ACHN (cell line): ENCODE results near the gene ENTPD6.

Source experiments
- DNase-seq: peaks from one replicate; pipeline ENCODE4 v3.0.0-alpha.2; 2015
- in situ Hi-C: cut with HindIII; loops from 2 replicates; pipeline ENCODE4 v1.10.0; 2017; ENCODE audit warnings: low sequenced_read_pairs, low pct_ligation_motif_present, low pct_unique_long_range_greater_than_20kb

The ENTPD6 gene

DNA sequence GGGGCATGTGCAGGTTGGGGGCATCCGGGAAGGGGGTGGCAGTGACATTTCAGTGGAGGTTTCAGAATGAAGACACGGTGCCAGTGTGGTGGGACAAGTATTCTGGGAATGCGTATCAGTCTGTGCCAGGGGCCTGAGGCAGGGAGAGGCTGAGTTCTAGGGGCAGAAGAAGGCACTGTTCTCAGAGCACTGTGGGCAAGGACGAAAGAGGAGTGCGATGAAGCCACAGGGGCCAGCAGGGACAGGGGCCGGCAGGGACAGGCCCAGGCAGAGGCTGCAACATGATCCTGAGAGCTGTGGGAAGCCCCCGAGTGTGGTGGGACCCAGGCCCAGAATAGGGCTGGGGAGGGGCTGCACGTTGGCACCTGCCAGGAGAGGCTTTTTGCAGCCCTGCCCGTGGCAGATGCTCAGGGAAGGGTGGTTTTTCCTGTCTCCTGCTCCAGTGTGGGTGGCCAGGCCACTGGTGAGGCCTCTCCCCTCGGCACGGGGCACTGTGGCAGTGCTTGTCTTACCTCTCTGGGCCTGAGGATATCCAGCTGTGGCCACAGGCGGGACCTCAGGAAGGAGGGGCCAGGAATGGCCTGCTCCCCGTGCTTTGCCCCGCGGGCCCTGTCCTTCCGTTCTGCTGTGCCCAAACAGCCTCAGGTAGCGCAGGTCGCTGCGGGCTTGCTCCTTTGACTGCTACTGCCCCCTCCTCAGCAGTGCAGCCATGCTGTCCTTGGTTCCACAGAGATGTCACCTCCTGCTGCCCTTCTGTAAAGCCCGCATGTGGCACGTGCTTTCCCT lies 10.0 kb downstream of the ENTPD6 start:
- no peak for DNase-seq
- in situ Hi-C loops: no loop called here

- DNase-seq: no peak
- in situ Hi-C loops: no loop called here
Observed at GRCh38 chr20:25206063-25206403, 10.5 kb downstream of the ENTPD6 start.

DNA sequence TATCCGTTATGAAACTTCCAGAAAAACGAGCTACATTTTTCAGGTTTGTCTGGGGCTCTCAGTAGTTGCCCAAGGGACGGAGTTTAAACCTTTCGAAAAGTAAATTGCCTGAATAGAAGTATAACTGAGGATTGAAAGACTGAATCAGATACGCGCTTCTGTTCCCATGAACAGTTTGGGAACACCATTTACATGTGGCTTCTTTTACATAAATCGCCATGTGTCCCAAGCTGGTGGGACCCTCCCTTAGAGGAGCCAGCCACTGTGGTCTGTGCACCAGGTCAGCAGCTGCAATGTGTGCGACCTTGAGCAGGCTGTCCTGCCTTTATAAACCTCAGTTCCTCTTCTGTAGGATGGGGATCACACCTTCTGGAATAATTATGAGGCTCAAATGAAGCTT lies 11.0 kb downstream of the ENTPD6 start:
- in situ Hi-C loops: no loop called here

DNA sequence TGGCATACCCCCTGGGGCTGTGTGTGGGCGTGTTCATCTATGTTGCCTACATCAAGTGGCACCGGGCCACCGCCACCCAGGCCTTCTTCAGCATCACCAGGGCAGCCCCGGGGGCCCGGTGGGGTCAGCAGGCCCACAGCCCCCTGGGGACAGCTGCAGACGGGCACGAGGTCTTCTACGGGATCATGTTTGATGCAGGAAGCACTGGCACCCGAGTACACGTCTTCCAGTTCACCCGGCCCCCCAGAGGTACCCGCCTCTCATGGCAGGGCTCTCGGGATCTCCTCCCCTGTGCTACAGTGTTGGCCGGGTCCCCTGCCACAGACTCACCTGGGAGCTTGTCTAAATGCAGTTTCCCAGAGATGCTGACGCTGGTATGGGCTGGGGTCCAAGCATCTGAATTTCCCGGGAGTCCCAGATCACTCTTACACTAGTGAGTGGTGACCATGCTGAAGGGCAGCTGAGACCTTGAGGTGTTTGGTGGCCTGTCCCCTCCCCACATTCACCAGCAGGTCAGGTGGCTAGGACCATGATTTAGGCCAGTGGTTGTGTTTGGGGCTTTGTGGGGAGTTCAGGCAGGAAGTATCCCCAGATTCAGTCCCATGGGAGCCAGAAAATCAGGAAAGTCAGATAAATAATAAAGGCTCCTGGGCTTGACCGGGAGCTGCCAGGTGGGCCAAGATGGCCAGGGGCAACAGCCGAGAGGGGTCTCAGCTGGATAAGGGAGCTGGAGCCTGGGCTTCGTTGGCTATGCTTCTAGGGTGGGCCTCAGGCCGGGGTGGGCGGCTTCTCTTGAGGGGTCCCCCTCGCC lies 11.8 kb downstream of the ENTPD6 start:
- no peak for DNase-seq
- in situ Hi-C loops: no loop called here

More for the DNA sequence above, 11.0 kb downstream of the ENTPD6 start:
- DNase-seq: no peak

DNA sequence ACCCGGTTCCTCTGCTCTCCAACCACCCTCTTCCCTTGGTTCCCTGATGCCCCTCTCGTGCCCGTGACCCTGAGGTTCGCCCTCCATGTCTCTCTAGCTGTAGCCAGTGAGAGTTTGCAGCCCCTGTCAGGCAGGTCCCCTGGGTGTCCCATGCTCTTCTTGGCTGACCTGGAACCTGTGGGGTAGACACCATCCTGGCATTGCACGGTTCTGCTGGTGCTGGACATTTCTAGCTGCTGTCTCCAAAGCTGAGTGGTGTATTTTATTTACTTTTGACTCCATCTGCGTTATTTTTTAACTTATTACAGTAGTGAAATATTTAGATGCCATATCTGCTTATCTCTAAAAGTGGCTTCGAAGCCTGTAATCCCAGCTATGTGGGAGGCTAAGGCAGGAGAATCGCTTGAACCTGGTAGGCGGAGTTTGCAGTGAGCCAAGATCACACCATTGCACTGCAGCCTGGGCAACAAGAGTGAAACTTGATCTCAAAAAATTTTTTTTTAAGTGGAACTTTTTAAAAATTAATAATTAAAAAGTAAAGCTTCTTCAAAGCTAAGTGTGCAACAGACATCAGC lies 12.5 kb downstream of the ENTPD6 start:
- no peak for DNase-seq
- in situ Hi-C loops: no loop called here

DNA sequence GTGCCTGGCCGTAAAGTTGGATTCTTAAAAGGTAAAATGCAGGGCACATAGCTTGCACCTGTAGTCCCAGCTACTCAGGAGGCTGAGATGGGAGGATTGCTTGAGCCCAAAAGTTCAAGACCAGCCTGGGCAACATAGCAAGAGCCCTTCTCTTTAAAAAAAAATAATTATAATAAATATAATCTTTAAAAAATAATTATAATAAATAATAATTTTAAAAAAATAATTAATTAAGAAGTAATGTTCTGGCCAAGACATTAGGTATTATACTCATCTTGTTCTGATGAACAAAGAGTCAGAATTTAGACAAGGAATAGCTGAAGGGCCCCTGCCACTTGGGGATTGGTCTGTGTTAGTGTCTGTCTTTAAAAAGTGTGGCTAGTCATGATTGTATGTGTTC lies 13.9 kb downstream of the ENTPD6 start:
- no peak for DNase-seq
- in situ Hi-C loops: no loop called here

DNA sequence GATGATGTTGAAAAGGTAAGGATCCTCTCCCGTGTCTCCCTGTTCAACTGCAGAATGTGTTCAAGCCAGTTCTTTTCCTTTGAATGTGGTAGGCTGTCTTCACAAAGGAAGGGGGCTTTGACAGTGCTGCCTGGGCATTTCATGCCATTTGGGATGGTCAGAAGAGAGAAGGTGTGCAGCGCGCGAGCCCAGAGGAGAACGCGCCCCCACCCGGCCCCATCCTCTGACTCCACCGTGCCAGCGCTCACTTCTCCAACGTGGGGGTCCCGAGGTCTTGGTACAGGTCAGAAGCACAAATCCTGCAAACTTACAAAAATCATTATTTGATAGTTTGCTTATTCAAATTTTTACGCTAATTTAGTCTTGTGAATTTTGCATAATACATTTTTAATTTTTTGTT lies 14.4 kb downstream of the ENTPD6 start:
- in situ Hi-C loops: no loop called here

GRCh38 chr20:25211273-25211672 lies 15.8 kb downstream of the ENTPD6 start:
- in situ Hi-C loops: no loop called here
- DNase-seq: no peak

More for the DNA sequence above, 14.4 kb downstream of the ENTPD6 start:
- DNase-seq: no peak

- no peak for DNase-seq
- in situ Hi-C loops: no loop called here
Observed at GRCh38 chr20:25212242-25212641, 16.7 kb downstream of the ENTPD6 start.

- no peak for DNase-seq
- in situ Hi-C loops: no loop called here
Observed at GRCh38 chr20:25213566-25214425, 18.3 kb downstream of the ENTPD6 start.

DNA sequence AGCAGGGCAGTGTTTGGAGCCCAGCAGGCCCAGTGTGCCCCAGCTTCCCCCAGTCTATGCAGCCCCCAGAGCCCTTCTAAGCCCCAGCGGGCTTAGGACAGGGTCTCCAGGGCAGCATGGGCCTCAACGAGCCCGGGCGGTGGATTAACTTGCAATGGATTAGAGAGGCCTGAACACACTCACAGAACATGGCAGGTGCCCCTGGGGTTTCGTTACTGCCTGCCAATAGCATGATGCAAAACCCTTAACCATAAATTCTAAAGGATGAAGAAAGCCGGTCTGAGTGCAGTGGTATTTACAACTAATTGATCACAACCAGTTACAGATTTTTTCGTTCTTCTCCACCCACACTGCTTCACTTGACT lies 18.9 kb downstream of the ENTPD6 start:
- DNase-seq: no peak
- in situ Hi-C loops: no loop called here

DNA sequence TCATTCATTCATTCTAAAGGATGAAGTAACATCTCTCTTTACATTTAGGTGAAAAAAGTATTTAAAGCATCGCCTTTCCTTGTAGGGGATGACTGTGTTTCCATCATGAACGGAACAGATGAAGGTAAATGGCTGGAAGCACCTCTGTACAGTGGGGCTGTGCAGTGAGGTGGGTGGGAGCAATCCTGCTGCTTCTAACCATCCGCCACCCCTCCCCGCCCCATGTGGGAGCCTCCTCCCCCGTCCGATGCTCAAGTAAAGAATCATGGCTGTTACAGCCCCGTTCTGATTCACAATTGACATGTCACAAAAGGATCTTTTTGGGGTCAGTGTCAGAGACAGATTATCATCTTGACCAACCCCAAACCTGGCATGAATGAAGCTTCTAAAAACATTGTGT lies 19.3 kb downstream of the ENTPD6 start:
- in situ Hi-C loops: no loop called here
- DNase-seq: no peak

- DNase-seq: no peak
- in situ Hi-C loops: no loop called here
Observed at GRCh38 chr20:25215521-25215920, 20.0 kb downstream of the ENTPD6 start.

DNA sequence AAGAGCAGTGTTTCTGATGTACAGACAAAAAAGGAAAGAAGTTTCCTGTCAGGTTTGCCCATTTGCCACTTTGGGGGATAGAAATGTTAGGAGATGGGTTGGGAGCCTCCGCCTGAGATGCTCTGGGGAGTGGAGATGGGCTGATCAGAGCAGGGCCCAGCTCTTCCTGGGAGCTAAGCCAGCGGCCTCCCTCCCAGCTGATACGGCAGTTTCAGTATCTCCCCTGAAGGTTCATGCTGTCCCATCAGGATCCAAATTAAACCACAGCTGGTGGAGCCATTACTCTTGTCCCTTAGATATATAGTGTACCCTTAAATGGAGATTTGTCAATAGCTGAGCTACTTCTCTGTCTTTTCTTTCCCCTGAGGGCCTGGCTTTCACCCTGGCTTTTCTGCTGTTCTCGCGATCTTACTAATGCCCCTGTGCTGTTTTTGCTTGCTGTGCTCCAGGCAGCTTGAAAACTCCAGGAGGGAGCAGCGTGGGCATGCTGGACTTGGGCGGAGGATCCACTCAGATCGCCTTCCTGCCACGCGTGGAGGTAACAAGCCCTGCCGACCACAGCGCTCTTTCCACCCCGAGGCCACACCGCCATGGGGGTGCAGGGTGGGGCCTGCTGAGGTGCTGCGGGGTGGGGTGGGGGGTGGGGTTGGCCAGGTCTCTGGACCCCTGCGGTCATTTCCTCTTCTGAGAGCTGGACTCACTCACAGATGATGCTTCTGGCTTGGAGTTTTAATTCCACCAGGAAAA lies 20.9 kb downstream of the ENTPD6 start:
- in situ Hi-C loops: no loop called here
- no peak for DNase-seq

- in situ Hi-C loops: no loop called here
- no peak for DNase-seq
Observed at GRCh38 chr20:25217161-25218108, 21.9 kb downstream of the ENTPD6 start.

DNA sequence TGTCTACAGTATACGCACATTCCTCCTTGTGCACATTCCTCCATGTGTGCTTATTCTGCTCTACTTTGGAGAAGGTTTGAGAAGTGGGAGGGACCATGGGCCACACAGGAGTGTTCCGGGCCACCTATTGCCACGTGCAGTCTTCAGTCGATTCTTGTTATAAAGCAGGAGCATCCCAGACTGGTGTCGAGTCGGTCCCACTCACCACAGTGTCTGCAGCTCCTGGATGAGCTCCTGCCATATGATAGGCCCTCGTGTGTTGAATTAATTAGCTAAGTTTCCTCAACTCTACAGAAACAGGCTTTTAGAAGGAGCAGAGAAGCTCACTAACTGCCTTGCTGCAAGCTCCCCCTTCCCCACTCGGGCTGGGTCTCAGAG lies 22.6 kb downstream of the ENTPD6 start:
- DNase-seq: no peak
- in situ Hi-C loops: no loop called here

DNA sequence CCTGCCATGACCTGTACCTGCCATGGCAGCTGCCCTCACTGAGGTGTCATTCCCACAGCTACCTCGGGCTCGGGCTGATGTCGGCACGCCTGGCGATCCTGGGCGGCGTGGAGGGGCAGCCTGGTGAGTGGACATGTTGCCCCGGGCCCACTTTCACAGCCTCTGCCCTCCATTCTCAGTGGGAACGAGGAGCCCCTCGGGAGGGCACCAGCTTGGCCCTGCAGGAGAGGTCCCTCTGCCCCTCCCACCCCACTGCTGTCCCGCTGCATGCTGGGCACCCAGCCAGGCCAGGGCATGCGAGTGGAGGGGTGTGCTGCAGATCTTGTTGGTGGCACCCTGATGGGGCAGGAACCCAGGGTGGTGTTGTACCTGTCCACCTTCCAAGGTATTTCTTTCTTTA lies 23.0 kb downstream of the ENTPD6 start:
- in situ Hi-C loops: no loop called here
- DNase-seq: no peak
